ENCODE data around the gene OPRL1.

The OPRL1 gene

DNA sequence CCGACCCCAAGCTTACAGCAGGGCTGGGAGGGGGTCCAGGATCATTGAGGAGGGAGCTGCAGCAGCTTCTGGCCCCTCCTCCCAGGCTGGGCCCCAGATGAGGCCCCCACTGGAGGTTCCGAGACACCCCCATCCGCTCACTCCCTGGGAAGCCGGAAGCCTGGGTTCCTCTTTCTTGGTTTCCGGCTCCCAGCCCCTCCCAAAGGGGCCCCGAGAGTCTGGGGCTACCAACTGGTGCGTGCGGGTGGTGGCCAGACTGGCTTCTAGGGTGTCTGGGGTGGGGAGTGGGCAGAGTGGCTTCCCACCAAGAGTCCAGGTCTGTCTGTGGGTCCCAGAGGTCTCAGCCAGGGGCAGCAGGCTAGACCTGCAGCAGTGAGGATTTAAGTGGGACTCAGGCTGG lies 2.8 kb upstream of the OPRL1 start:
- no peak for TF ChIP-seq GATA2 (IDR thresholded peaks at IDR 0.05; ENCODE audit: low read depth, low read length)
- no peak for TF ChIP-seq GATA3 (IDR thresholded peaks at IDR 0.05; ENCODE audit: low read depth, low read length)

DNA sequence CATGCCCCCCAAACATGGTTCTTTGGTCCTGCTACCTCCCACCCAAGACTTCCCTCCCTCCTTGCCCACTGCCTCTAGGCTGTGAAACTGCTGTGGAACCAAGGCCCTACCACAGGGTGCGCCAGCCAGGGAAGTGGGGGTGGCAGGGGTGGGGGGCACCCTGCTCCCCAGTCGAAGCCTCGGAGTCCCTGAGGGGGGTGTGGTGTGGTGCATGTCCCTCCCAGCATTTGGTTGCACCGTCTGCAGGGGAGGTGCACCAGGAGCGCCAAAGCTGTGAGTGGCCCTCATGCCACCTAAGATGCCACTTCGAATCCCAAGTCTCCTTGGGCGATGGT lies 2.4 kb upstream of the OPRL1 start:
- TF ChIP-seq GATA2 (IDR thresholded peaks at IDR 0.05; ENCODE audit: low read depth, low read length), result no peak
- no peak for TF ChIP-seq GATA3 (IDR thresholded peaks at IDR 0.05; ENCODE audit: low read depth, low read length)

DNA sequence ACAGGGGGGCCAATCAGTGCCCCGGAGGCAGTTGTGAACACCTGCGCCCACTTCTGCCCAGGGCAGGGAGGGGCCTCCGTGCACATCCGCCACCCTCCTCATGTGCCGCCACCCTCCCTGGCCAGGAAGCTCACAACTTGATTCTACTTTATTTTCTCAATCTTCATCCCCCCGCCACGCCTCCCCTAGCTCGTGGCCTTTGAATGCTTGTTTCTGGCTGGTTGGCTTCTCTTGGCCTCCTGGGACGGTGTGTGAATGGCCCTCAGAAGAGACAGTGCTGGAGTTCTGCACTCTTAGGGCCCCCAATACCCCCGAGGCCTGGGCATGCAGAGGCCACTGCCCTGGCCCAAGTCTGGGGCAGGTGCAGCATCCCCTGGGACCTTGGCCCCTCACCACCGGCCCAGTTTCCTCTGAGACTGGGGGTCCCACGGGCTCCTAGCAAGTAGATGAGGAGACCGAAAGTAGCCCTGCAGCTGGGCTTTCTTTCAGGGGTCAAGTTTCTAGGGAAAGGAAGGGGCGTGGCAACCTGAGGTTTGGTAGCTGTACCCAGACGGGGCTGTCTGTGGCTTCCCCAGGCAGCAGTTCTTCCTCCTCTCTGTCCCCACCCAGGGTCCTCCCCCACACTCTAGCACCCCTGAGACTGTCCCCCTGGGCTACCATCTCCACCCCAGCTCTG lies 1.9 kb upstream of the OPRL1 start:
- TF ChIP-seq GATA2 (IDR thresholded peaks at IDR 0.05; ENCODE audit: low read depth, low read length) (no peak), GATA3 (IDR thresholded peaks at IDR 0.05; ENCODE audit: low read depth, low read length) (no peak)

DNA sequence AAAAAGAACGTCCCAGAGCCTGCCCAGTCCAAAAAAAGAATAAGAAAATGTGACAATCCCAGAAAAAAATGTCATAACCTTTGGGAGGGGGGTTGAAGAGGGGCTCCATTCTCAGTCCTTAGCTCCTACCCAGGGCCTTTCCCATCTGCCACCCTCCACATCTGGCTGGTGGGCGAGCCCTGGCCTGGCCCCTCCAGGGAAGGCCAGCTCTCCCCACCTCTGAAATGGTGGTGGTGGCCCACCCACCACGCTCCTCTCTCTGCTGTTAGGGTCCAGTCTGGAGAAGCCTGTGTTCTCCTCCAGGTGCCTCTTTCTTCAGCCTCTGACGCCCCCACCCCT lies 979 bp upstream of the OPRL1 start:
- TF ChIP-seq GATA3 (IDR thresholded peaks at IDR 0.05; ENCODE audit: low read depth, low read length), result no peak
- no peak for TF ChIP-seq GATA2 (IDR thresholded peaks at IDR 0.05; ENCODE audit: low read depth, low read length)

DNA sequence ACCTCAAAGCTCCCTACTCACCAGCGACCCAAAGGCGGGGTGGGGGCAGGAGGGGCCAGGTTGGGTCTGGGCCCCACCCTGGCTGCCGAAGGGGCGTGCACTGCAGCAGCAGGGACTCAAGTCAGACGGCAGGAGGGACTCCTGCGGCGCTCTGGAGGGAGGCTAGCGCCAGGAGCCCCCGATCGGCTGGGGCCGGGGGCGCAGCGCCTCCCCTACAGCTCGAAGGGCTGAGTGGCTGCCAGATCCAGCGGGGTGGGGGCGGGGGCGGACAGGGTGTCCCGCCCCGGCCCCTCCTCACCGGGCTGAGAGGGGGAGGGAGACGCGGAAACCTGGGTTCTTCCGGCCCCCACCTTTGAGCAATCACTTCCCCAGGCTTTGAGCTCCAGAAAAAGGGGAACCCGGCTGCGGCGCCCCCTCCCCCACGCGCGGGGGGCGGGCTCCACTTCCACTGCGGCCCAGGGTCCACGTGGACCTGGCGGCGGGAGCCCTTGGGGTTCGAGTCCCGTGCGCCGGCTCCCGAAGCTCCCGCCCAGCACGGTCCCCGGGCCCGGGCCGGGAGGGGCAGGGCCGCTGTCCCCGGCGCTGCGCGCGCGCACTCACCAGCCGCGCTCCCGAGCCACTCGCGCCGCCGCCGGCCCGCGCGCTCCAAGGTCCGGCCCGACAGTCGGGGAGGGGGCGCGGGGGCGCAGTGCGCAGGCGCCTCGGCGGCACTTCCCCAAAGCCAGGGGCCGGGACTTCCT lies 439 bp upstream of the OPRL1 start, which contains the start of gene RGS19:
Gene RGS19, minus strand, starts transcription at position 246 of the 740 bp plus-strand sequence. CDS start 2,632 bp downstream, outside the sequence.
- TF ChIP-seq GATA3 (IDR thresholded peaks at IDR 0.05; ENCODE audit: low read depth, low read length) (no peak), GATA2 (IDR thresholded peaks at IDR 0.05; ENCODE audit: low read depth, low read length) (no peak)

DNA sequence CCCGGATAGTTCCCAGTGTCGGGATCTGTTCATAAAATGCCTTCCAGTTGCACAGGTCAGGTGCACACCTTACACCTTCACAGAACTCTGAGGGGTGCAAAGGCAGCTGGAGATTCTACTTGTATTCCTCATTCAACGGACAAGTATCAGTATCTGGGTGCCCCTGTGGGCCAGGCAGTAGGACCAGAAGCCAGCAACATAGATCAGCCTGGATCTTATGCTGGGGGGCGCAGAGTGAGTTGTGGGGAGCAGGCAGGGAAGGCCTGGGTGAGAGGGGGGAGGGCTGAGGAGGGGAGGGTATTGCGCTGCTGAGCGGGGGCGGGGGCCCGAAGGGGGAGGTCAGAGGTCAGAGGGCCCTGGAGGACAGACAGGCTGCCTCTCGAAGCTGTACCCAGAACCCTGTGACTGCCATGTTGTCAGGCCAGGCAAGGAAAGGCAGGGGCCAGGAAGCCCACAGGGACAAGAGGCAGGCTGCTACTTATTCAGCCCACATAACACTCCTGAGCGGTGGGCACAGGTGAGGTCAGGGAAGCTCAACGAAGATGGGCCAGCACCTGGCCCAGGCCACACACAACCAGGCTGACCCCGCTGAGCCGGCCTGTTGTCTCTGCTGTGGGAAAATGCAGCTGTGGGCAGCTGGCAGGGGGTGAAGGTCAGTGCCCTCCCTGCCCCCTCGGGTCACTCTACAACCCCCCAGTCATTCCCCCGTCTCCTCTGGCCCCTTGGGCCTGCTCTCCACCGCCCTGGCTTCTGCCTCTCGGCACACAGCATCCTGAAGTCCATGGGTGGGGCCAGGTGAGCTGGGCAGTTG lies 1.1 kb downstream of the OPRL1 start:
- no peak for TF ChIP-seq GATA2 (IDR thresholded peaks at IDR 0.05; ENCODE audit: low read depth, low read length)

DNA sequence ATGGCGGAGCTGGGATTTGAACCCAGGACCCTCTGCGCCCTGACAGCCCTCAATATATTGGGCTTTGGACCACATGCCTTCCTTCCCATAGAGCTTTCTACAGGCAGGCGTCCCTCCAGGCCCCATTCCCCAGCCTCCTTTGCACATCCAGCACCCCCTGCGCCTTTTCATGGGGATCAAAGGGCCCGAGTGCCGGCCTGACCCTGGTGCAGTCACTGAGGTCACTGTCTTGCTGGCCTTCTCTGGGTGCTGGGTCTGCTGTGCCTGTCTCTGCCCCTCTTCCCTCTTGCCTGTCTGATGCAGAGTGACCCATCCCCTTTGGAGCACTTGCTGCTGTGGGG lies 1.7 kb downstream of the OPRL1 start:
- TF ChIP-seq GATA2 (IDR thresholded peaks at IDR 0.05; ENCODE audit: low read depth, low read length) (no peak), GATA3 (IDR thresholded peaks at IDR 0.05; ENCODE audit: low read depth, low read length) (no peak)

DNA sequence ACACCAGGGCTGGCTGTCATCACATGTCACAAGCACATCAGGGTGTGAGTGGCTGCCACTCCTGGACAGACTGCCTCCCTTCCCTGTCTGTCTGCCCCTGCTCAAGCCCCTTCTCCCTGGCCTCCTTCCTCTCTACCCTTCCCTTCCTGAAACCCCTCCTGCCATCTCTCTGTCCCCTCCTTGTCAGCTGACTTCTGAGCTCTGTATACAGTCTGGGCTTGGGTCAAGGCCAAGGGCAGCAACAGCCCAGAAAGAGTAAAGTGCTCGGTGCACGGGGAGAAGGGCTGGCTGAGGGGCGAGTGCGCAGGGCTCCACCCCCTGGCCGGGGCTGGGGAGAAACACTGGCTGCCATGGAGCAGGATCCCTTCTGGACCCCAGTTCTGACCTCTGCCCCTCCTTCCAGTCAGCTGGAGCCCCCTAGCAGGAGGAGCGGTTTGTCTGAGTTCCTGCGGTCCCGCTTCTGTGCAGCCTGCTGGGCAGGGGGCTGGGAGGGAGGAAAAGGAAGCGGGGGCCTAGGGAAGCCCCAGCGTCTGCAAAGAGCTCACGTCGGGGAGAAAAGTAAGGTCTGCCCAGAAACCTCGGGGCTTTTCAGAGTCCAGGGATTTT lies 2.3 kb downstream of the OPRL1 start:
- no peak for TF ChIP-seq GATA2 (IDR thresholded peaks at IDR 0.05; ENCODE audit: low read depth, low read length)
- no peak for TF ChIP-seq GATA3 (IDR thresholded peaks at IDR 0.05; ENCODE audit: low read depth, low read length)

DNA sequence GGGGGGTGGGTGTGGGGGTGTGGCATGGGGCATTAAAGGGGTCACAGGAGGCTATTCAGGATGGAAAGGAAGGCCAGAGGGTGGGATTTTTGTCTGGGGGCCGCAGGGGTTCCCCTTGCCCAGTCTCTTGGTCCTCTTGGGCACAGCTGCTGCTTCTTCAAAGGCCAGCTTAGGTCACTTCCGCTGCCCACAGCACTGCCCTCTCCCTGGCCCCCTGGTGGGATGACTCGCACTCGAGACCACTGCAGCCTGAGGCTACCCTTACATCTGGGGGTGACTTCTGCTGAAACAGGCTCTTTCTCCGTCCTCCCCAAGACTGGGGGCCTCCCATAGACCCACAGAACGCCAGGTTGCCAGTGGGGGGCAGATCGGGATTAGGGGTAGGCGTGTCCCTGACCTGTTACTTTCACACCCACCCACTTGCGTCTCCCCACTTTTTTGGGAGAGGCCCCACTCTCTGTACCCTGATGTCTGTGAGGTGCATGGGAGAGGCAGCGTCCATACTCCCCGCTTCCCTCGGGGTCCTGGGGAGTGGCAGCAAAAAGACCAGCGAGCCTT lies 3.0 kb downstream of the OPRL1 start:
- TF ChIP-seq GATA2 (IDR thresholded peaks at IDR 0.05; ENCODE audit: low read depth, low read length) (no peak), GATA3 (IDR thresholded peaks at IDR 0.05; ENCODE audit: low read depth, low read length) (no peak)

DNA sequence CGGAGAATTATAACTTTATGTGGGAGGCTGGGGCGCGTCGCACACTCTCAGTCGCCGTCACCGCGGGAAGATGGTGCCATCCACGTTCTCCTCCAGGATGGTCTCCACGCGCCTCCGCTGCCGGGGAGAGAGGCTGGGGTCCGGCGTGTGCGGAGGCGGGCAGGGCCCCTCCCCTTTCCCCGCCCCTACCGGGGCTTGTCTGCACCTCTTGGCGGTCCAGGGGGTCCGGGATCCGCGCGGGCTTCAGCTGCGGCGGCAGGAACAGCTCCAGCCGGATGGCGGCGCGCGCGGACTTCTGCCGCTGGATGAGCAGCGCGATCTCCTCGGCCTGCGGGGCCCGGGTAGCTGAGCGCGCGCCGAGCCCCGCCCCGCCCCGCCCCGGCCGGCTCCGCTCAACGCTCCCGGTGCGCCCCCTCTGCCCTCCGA lies 3.5 kb downstream of the OPRL1 start:
- no peak for TF ChIP-seq GATA2 (IDR thresholded peaks at IDR 0.05; ENCODE audit: low read depth, low read length)
- no peak for TF ChIP-seq GATA3 (IDR thresholded peaks at IDR 0.05; ENCODE audit: low read depth, low read length)

DNA sequence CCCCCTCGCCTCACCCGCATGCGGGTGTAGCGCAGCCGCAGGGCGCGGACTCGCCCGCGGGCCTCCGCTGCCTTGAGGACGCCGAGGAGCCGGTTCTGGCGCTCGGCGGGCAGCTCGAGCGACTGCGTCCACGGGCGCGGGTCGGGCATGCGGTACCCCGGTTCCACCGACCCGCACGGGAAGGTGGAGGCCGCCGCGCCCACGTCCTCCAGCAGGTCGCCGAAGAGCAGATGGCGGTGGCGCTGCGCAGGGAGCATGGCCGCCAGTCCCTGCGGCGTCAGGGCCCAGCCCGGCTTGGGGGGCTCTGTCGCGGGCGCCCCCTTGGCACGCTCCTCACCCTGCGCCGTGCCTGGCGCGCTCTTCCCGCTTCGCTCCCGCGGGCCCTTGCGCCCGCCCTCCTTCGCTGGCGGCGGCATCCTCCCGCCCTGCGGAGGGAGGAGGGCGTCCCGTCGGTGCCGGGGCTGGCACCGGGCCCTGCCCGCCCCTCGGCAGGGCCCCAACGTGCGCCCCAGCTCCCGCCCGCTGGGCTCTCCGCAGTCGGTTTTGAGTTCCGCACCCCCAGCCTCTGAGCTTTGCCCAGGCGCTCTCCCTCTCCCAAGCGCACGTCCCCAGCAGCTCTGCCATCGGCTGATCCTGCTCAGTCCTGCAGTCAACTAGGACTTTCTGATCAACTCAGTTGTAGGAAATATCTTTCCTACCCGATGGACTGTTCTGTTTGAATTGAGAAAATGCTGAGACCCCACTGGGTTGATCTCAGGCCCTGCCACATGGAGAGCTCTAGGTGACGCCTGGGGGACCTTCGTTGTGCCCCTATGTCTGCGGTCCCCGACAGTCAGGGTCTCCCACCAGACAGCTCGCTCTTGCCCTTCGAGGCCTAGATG lies 4.2 kb downstream of the OPRL1 start, which contains the start of gene LKAAEAR1:
Gene LKAAEAR1, minus strand, starts transcription at position 595 of the 881 bp plus-strand sequence. Its CDS starts 179 bp downstream, at position 416.
- TF ChIP-seq GATA2 (IDR thresholded peaks at IDR 0.05; ENCODE audit: low read depth, low read length) (no peak), GATA3 (IDR thresholded peaks at IDR 0.05; ENCODE audit: low read depth, low read length) (no peak)

DNA sequence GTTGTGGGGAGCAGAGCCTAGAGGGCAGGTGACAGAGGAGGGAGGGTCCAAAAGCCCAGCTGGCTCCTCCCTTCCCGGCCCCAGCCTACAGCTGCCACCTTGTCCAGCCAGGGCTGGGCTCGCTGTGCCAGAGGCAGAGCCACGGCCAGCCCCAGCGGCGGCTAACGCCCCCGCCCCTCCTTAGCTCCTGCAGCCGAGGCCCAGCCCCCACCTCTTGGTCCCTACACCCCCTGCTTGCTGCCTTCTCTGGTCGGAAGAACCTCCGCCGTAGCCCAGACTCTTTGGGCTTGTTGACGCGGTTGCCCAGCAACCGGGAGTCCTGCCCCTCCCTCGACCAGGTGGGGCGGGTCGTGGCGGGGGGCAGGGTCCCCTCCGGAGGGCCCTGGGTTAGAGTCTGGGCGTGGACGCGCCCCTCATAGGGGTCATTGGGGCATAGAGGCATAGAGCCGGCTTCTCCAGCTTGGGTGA lies 4.8 kb downstream of the OPRL1 start:
- no peak for TF ChIP-seq GATA2 (IDR thresholded peaks at IDR 0.05; ENCODE audit: low read depth, low read length)
- TF ChIP-seq GATA3 (IDR thresholded peaks at IDR 0.05; ENCODE audit: low read depth, low read length), result no peak

DNA sequence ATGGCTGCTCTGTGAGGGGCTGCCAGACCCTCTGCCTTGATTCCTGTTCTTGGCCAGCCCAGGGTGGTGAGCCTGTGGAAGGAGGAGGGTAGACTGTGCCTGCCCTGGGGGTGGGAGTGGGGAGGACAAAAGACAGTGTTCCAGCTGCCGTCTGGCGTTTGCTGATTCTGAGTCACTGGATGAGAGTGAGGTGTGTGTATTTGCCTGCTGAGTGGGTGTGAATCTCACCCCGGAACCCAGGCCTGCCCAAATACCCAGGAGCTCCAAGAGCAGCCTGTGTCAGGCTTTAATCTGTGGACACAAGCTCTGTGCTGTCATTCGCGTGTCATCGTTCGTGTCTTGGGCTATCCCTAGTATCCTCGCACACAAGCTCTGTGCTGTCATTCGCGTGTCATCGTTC lies 6.9 kb downstream of the OPRL1 start:
- TF ChIP-seq GATA2 (IDR thresholded peaks at IDR 0.05; ENCODE audit: low read depth, low read length) (no peak), GATA3 (IDR thresholded peaks at IDR 0.05; ENCODE audit: low read depth, low read length) (no peak)

Data from SH-SY5Y (cell line).